ENCODE results near the gene CYTH4. TPM values are rescaled to one million over a fixed set of nuclear protein-coding genes. Genes with fewer than 3 reads are reported as not detected.

The CYTH4 gene
- polyA plus RNA-seq, 2 of the 4 experiments (the other 2 are of a cell fraction) = 0.05 to 0.10 TPM

DNA sequence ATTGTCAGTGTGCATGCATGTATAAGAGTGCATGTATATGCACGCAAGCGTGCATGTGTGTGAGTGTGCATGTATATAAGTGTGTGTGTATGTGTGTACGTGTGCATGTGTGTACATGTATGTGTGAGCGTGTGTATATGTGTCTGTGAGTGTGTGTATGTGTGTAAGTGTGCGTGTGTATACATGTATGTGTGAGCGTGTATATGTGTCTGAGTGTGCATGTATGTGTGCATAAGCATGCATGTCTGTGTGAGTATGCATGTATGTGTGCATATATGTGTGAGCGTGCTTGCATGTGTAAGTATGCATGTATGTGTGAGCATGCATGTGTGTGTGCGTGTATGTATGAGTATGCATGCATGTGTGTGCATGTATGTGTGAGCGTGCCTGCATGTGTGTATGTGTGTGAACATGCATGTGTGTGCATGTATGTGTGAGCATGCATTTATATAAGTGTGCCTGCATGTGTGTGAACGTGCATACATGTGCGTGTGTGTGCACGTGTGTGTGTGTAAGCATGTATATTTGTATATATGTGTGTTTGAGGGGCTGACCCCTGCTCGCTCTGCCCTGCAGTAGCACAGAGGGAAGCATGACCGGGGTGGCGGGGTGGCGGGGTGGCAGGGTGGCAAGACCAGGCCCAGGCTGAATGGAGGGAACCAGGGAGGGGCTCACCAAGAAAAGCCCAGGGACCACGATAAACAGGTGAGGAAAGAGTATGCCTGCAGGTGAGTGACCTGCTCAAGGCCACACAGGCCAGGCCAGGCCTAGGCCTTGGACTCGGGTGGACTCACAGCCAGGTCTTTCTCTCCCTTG lies 26.3 kb downstream of the CYTH4 start:
- ATAC-seq (no peak), FAIRE-seq (no peak), DNase-seq (ENCODE audit: low read depth in 1 of 2, low spot score in 1 of 2) (no peak)
- H3K4me3 ChIP-seq = no peak overlapping the region
- H3K27ac ChIP-seq = peak overlapping the region; percentile 79 to 93
- WGBS (ENCODE audit: missing lambda C conversion rate) = 93% methylated on average over 13 of the region's 18 CpGs
- ChIA-PET CTCF (interaction anchor here (0.6 to 3.5 kb wide), 5 partner anchors 48 to 444 kb away, joined by 3 to 27 read pairs (median 4); no protein-coding TSS in a partner anchor), POLR2A (no interaction called here)
- H3K4me1 ChIP-seq = peaks cover 58% of the 10 kb centered on the region
- H3K4me2 ChIP-seq = peak overlapping the region; percentile 74; the same call in 2 of the 3 replicates
- no peaks in the 10 kb centered on the region for H3K9me3 ChIP-seq
- TF ChIP-seq RNF2 (IDR thresholded peaks at IDR 0.05; ENCODE audit: borderline replicate concordance, low read depth) (no peak), ATOH8 (CRISPR knock-in tag; IDR thresholded peaks at IDR 0.05; ENCODE audit: low read depth) (no peak), MYC (IDR thresholded peaks at IDR 0.05; ENCODE audit: borderline replicate concordance, low read length) (no peak), CHD4 (IDR thresholded peaks at IDR 0.05; ENCODE audit: borderline replicate concordance) (no peak), CTCF (IDR thresholded peaks at IDR 0.05) (no peak), ZNF302 (CRISPR knock-in tag; IDR thresholded peaks at IDR 0.05) (no peak), HDAC2 (IDR thresholded peaks at IDR 0.05) (no peak), FOXS1 (CRISPR knock-in tag; IDR thresholded peaks at IDR 0.05) (no peak), PHF8 (IDR thresholded peaks at IDR 0.05; ENCODE audit: borderline replicate concordance, low read depth) (no peak), NPAS2 (CRISPR knock-in tag; IDR thresholded peaks at IDR 0.05; ENCODE audit: borderline replicate concordance) (no peak), ZC3H11A (IDR thresholded peaks at IDR 0.05) (no peak), CBX2 (IDR thresholded peaks at IDR 0.05; ENCODE audit: borderline replicate concordance, low read depth) (no peak), CBX8 (IDR thresholded peaks at IDR 0.05) (no peak), JUNB (IDR thresholded peaks at IDR 0.05) (no peak), SREBF2 (IDR thresholded peaks at IDR 0.05) (no peak), EP300 (IDR thresholded peaks at IDR 0.05) (no peak), RARB (CRISPR knock-in tag; IDR thresholded peaks at IDR 0.05) (no peak), NR3C1 (IDR thresholded peaks at IDR 0.05) (no peak)
- TF ChIP-seq, protein P1, sequence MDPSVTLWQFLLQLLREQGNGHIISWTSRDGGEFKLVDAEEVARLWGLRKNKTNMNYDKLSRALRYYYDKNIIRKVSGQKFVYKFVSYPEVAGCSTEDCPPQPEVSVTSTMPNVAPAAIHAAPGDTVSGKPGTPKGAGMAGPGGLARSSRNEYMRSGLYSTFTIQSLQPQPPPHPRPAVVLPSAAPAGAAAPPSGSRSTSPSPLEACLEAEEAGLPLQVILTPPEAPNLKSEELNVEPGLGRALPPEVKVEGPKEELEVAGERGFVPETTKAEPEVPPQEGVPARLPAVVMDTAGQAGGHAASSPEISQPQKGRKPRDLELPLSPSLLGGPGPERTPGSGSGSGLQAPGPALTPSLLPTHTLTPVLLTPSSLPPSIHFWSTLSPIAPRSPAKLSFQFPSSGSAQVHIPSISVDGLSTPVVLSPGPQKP (IDR thresholded peaks at IDR 0.05; ENCODE audit: low read depth, low read length) = no peak
- TF ChIP-seq, protein P2, sequence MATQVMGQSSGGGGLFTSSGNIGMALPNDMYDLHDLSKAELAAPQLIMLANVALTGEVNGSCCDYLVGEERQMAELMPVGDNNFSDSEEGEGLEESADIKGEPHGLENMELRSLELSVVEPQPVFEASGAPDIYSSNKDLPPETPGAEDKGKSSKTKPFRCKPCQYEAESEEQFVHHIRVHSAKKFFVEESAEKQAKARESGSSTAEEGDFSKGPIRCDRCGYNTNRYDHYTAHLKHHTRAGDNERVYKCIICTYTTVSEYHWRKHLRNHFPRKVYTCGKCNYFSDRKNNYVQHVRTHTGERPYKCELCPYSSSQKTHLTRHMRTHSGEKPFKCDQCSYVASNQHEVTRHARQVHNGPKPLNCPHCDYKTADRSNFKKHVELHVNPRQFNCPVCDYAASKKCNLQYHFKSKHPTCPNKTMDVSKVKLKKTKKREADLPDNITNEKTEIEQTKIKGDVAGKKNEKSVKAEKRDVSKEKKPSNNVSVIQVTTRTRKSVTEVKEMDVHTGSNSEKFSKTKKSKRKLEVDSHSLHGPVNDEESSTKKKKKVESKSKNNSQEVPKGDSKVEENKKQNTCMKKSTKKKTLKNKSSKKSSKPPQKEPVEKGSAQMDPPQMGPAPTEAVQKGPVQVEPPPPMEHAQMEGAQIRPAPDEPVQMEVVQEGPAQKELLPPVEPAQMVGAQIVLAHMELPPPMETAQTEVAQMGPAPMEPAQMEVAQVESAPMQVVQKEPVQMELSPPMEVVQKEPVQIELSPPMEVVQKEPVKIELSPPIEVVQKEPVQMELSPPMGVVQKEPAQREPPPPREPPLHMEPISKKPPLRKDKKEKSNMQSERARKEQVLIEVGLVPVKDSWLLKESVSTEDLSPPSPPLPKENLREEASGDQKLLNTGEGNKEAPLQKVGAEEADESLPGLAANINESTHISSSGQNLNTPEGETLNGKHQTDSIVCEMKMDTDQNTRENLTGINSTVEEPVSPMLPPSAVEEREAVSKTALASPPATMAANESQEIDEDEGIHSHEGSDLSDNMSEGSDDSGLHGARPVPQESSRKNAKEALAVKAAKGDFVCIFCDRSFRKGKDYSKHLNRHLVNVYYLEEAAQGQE (IDR thresholded peaks at IDR 0.05) = no peak
